ENCODE results near the gene KDM5A.
"Not testable (repeated sequence)": the region's sequence is repeated elsewhere in the genome, so short reads cannot be mapped to it uniquely, and the experiment has no call there.

KDM5A gene

DNA sequence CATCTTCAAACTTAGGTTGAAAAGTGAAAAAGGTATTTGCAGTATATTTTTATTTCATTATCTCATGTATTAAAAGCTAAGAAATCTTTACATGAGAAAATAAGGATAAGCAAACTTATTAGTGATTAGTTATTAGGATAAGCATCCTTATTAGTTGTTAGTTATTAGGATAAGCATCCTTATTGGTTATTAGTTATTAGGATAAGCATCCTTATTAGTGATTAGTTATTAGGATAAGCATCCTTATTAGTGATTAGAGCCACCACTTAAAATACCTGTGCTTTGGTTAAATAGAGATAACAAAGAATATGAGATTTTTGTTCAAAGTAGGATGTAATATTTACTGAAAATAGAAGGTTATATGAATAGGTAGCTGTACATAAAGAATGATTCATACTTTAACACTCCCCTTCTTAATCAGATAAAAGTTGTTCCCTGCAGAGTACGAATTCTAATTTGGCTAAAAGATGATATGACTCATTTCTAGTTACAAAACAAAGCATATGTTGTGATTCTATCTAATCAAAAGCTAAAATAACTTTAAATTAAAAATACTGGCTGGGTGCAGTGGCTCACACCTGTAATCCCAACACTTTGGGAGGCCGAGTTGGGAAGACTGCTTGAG lies 56.4 kb downstream of the KDM5A start:
- no peak for DNase-seq (ENCODE audit: low read depth)

DNA sequence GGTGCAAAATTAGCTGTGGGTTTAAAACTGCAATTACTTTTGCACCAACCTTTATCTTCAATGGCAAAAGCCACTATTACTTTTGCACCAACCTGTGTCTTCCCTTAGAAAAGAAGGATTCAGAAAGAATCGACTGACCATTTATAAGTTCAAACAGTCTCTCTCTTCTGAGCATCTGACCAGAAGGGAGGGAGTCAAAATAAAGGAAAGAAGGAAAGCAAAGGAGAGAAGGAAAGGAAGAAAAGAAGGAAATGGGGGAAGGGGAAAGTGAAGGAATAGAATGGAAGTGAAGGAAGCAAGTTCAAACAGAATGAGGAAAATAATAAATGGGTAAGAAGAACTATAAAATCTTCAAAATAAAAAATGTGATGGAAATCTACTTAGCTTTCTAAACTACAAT lies 57.8 kb downstream of the KDM5A start:
- no peak for DNase-seq (ENCODE audit: low read depth)

DNA sequence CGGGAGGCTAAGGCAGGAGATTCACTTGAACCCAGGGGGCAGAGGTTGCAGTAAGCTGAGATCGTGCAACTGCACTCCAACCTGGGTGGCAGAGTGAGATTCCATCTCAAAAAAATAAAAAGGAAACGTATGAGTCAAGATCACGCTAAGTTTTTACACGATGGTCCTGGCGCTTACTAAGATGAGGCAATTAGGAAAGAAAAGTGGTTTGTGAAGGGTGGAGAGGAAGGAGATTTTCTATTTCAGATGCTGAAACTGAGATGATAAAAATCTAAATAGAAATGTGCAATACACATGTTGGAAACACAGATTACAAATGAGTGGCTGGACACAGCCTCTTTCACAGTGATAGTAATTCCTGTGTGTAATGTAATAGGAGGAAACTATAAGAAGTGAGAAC lies 63.2 kb downstream of the KDM5A start:
- DNase-seq (ENCODE audit: low read depth), result no peak

DNA sequence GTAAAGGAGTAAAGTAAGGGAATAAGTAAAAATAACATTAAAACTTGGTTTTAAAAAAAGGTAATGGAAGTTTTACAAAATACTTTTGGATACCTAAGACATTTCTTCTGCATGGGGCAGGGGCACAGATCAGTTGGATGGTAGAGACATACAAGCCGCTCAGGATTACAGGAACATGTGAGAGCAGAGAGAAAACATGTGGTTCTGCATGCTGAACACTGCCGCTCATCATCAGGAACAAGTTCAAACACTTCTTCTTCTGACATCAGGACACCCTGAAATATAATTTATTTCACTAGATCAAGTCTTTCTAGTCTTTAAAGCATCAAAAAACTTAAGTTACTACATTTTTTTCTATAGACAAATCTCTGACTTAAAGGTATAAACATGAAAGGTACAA lies 65.6 kb downstream of the KDM5A start:
- no peak for DNase-seq (ENCODE audit: low read depth)

DNA sequence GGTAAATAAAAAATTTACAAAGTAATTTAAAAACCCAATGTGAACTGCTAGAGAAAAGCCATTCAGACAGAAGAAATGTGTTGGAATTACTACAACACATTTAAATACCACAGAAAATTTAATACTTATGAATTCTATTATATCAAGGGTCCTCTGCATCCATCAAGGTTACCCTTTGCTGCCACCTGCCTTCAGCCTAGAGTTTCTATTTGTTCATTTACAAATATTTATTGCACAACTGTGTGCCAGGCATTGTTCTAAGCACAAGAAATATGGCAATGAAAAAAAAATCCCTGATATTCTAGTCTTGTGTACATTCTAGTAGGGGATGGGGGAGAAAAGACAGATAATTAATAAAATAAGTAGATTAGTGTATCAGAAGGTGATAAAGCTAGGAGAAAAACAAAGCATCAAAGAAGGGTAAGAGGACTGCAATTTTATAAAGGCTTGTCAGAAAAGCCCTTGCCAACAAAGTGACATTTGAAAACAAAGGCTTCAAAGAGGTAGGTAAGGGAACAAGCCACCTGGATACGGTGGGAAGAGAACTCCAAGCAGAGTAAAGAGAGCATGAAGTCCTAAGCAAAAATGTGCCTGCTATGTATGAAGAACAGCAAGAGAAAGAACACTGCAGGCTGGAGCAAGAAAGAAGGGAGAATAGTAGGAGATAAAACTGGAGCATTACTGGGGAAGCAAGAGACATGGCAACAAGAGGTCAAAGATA lies 67.4 kb downstream of the KDM5A start:
- DNase-seq (ENCODE audit: low read depth), result no peak

DNA sequence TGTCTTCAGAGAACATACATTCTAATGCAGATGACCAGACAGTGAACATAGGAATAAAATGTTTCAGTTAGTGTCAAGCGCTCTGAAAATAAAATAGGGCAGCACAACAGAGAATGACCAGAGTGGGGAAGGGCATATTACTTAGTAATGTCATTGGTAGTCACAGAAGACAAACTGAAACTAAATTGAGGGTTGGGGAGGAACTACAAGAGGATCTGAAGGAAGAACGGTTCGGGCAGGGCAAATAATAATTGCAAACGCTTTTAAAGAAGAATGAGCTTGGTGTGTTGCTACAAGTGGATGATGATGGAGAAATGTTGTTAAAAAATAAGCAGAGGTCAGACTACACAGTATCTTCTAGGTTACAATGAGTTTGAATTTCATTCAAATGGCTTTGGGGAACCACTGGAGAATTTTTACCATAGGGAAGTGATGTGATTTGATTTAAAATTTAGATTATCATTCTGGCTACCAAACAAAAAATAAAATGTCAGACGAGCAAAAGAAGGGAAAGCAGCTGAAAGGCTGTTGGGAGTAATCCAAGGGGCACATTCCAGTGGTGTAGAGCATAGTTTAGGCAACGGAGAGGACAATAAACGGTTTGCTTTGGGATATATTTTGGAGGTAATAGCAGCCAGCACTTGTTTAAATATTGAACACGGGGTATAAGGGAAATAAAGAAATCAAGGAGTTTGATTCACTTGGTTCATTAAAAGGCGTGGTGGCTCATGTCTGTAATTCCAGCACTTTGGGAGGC lies 70.2 kb downstream of the KDM5A start:
- DNase-seq (ENCODE audit: low read depth), result no peak

DNA sequence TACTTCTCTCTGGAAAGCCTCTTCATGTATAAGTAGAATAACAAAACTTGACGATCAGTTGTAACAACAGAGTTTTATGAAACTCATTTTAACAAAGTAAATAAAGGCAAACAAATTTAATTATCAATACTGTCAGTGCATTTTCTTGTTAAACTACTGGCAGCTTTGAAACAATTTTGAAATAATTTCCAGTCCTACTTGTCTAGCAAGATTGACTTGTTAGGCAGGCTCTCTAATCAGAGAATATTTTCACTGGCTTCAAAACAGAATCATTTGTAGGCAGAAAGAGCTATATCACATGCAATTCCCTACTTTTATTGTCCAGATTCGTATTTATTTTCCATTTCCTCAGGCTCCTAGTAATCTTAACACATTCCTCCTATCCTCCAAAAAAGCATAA lies 80.6 kb downstream of the KDM5A start:
- DNase-seq (ENCODE audit: low read depth), result no peak

DNA sequence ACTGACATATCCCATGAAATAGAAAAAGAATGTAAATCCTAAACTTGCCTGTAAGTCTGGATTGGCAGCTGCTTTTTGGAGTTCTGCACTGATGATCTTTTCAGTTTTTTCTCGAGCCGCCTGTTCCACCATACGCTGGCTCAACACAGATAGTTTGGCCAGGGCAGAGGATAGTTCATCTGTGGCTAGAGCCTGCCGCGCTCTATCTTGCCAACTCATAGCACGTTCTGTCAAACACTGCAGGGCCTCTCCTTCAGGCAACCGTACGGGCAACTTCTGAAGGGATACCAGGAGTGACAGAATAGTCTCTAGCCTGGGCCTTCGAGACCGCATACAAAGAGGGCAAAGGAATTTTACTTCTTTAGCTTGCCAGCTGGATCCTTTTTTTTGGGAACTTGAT lies 81.7 kb downstream of the KDM5A start:
- DNase-seq (ENCODE audit: low read depth), result no peak

DNA sequence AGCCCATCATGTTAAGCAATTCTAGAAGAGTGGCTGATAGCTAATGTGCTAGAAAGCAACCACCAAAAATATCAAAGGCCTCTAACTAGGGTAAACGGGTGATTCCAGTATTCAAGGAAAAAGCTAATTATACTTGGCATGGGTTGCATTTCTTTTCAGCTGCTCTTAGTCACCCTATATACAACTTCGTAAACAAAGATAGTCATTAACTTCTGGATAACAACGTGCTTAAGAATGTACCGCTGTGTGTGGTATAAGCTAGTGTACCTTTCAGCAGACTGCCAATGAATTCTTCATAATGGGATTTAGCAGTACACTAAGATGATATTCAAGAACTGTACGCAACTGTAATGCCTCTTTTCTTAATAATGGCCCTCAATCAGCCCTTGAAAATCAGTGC lies 84.3 kb downstream of the KDM5A start:
- DNase-seq (ENCODE audit: low read depth), result no peak

DNA sequence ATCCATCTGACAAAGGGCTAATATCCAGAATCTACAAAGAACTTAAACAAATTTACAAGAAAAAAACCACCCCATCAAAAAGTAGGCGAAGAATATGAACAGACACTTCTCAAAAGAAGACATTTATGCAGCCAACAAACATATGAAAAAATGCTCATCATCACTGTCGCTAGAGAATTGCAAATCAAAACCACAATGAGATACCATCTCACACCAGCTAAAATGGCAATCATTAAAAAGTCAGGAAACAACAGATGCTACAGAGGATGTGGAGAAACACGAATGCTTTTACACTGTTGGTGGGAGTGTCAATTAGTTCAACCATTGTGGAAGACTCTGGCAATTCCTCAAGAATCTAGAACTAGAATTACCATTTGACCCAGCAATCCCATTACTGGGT lies 86.4 kb downstream of the KDM5A start:
- DNase-seq (ENCODE audit: low read depth), result not testable (repeated sequence)

DNA sequence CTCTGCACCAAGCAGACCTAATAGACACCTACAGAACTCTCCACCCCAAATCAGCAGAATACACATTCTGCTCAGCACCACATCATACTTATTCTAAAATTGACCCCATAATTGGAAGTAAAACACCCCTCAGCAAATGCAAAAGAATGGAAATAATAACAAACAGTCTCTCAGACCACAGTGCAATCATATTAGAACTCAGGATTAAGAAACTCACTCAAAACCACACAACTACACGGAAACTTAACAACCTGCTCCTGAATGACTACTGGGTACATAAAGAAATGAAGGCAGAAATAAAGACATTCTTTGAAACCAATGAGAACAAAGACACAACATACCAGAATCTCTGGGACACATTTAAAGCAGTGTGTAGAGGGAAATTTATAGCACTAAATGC lies 89.0 kb downstream of the KDM5A start:
- not testable (repeated sequence) for DNase-seq (ENCODE audit: low read depth)

DNA sequence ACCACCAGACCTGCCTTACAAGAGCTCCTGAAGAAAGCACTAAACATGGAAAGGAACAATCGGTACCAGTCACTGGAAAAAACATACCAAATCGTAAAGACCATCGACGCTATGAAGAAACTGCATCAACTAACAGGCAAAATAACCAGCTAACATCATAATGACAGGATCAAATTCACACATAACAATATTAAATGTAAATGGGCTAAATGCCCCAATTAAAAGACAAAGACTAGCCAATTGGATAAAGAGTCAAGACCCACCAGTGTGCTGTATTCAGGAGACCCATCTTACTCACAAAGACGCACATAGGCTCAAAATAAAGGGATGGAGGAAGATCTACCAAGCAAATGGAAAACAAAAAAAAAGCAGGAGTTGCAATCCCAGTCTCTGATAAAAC lies 89.6 kb downstream of the KDM5A start:
- DNase-seq (ENCODE audit: low read depth), result not testable (repeated sequence)

DNA sequence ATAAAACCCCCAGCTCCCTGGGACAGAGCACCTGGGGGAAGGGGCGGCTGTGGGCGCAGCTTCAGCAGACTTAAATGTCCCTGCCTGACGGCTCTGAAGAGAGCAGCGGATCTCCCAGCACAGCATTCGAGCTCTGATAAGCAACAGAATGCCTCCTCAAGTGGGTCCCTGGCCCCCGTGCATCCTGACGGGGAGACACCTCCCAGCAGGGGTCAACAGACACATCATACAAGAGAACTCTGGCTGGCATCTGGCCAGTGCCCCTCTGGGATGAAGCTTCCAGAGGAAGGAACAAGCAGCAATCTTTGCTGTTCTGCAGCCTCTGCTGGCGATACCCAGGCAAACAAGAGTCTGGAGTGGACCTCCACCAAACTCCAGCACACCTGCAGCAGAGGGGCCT lies 91.1 kb downstream of the KDM5A start:
- not testable (repeated sequence) for DNase-seq (ENCODE audit: low read depth)

DNA sequence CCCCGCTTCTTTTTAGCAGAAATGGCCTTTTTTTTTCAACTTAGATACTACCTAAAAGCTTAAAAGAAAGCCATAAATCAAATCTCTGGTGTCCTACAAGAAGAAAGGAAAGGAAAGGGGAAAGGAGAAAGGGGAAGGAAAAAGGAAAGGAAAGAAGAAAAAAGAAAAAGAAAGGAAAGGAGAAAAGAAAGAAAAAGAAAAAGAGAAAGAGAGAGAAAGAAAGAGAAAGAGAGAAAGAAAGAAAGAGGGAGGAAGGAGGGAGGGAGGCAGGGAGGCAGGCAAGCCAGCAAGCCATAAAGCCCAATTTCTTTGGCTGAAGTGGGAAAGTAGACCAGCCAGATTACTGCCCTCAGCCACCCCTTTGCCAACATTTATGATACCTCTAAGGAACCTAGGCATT lies 94.0 kb downstream of the KDM5A start:
- no peak for DNase-seq (ENCODE audit: low read depth)

DNA sequence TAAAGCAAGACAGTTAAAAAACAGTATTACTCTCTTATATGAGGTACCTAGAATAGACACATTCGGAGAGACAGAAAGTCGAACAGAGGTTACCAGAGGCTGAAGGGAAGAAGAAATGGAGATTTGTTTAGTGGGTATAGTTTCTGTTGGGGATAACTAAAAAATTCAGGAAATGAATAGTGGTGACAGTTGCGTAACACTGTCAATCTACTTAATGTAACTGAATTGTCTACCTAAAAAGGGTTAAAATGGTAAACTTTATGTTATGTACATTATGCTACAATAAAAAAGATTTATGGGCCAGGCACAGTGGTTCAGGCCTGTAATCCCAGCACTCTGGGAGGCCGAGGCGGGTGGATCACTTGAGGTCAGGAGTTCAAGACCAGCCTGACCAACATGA lies 95.9 kb downstream of the KDM5A start:
- no peak for DNase-seq (ENCODE audit: low read depth)

DNA sequence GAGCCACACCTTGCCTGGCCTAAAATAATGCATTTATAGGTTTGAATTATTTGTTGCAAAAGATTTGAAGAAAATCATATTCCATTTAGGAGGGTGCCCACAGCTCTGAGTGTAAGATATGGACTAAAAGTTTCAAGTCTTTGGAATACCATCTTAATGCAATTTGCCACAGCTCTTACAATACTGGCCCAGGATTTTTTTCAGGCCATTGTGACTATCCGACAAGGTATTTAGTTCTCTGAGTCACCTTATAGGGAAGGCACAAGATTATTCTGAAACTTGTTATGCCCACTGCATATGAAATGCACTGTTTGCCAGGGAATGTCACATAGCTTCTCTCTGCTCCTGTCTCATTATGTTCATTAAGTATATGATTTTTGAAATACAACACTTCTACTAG lies 96.9 kb downstream of the KDM5A start:
- DNase-seq (ENCODE audit: low read depth), result no peak

DNA sequence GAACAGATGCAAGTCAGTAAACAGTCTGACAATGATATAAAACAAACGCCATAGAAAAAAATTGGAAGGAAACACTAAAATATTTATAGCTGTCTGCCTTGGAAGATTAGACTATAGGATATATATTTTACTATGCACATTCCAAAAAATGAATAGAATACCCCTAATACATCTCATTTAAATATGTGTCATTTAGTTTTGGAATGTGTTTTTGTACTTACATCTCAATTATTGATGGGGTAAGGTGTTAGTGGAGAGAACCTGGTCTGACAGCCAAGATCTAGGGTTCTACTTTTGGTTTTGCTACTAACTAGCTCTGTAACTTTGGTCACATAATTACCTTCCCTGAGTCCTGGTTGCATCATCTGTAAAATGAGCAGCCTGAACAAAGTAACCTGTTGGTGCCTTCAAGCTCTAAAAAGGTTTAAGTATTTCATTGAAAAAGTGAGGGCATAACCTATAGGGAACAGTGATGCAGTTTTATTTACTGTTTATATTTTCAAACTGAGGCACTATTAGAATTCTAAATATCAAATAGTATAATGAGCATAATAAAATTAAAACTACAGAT lies 97.9 kb downstream of the KDM5A start:
- DNase-seq (ENCODE audit: low read depth), result no peak

DNA sequence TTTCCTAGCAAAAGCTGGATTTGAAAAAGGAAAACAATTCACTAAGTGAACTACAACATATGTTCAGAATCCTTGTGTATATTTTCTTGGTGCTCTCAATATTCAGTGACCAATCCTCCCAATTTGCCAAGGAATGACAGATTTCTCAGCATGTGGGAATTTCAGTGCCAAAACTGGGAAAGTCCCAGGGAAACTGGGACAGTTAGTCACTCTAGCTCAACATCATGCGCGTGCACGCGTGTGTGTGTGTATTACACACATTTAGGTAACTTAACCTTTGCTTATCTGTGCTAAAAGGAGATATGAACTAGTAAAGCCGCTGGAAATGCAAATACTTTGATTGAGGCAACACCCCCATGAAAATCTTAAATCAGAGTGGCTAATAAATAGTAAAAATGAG lies 100.4 kb downstream of the KDM5A start:
- DNase-seq (ENCODE audit: low read depth), result no peak

DNA sequence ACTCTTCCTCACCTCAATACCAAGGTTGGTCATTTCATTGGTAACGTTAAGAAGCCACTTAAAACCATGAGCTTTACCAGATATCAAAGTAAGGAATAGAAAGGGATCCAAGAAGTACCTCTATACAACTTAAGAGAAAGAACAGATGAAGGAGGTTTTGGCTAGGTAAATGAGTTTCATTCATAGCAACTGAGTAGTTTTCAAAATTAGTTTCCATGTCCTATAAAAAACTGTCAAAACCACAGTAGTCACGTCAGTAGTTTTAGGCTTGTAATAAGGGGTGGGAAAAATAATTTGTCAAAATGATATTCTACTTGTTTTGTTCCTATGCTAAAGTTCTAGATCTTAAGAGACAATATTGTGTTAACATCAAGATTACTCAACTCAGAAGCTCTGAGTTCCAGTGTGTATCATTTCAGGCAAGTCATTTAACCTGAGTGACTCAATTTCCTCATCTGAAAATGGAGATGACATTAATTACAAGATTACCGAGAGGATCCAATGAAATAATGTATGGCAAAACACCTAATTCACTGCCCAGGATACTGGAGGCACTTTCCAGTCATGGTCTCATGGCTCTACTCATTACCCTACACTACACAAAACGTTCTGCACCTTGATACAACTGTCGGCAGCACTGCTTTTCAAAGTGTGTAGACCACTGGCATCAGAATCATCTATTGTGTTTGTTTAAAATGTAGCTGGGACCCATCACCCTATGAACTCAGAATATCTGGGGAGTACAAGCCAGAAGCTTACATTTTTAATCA lies 102.4 kb downstream of the KDM5A start:
- DNase-seq (ENCODE audit: low read depth), result no peak

DNA sequence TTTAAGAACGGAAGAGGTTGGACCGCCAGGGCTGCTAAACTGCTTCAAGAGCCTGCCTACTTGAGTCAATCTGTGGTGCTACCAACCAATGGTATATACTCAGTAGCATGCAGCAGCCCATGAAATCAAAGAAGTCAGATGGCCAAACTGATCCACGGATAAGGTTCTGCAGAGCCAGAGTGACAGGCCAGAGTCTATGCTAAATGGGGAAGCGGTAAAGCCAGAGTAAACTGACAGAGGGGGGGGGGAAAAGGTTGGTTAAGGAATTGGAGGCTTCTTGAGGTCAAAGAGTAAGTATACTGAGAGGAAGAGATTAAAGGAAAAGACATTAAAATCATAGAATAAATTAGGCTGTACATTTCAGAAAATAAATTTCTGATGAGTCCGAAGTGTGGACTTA lies 111.1 kb downstream of the KDM5A start:
- DNase-seq (ENCODE audit: low read depth), result no peak

DNA sequence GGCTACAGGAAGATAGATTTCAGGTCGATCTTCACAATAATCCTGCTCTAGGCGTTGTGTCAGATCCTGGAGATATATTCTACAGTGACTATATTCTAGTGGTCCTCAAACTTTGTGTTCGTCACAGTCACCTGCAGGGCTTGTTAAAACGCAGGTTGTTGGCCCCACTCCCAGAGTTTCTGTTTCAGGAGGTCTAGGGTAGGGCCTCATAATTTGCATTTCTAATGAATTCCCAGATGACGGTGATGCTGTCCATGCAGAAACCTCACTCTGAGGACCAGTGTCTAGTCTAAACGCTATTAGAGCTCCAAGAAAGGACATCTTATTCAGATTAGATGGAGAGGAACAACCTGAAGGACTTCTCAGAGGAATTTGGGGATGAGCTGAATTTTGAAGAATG lies 113.3 kb downstream of the KDM5A start:
- DNase-seq (ENCODE audit: low read depth), result no peak

DNA sequence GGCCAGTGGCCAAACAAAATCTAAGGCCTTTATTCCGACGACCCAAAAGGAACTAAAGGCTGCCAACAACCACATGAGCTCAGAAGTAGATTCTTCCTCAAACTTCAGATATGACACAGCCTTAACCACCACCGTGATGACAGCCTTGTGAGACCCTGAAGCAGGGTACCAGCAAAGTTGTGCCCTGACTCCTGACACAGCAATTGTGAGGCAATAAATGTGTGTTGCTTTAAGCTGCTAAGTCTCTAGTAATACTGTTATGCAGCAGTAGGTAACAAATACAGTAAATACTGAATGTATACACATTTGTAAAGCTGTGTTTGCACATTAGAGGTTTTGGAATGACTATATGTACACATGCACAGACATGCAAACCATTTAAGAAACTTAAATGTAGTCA lies 115.7 kb downstream of the KDM5A start:
- DNase-seq (ENCODE audit: low read depth), result no peak

Data from stimulated activated CD8-positive, alpha-beta memory T cell treated with anti-CD3 and anti-CD28 coated beads, Interleukin-12 subunit alpha, Interleukin-12 subunit beta, amount 100 ng/mL, for 4 hours (primary cell).